NCI-H1092 (cell line): Measurements from ENCODE around the gene INSC.

ENCODE experiments used
- DNase-seq: peaks from one replicate; lab custom pipeline; 2025; lab: John Stamatoyannopoulos, UW

INSC gene

GRCh38 chr11:15146271-15147003 lies 31.7 kb downstream of the INSC start:
- no peak for DNase-seq

GRCh38 chr11:15148169-15148568 lies 33.4 kb downstream of the INSC start:
- no peak for DNase-seq

GRCh38 chr11:15149050-15149449 lies 34.3 kb downstream of the INSC start:
- no peak for DNase-seq

GRCh38 chr11:15150507-15150906 lies 35.8 kb downstream of the INSC start:
- DNase-seq: no peak

- no peak for DNase-seq
These were observed 38.5 kb downstream of the INSC start for GRCh38 chr11:15153231-15153630.

- DNase-seq: no peak
These were observed 42.5 kb downstream of the INSC start for GRCh38 chr11:15157181-15157580.

GRCh38 chr11:15157606-15158137 lies 42.9 kb downstream of the INSC start:
- DNase-seq: no peak

- DNase-seq: no peak
These were observed 43.8 kb downstream of the INSC start for GRCh38 chr11:15158351-15159015.

GRCh38 chr11:15159085-15159484 lies 44.4 kb downstream of the INSC start:
- DNase-seq: no peak

GRCh38 chr11:15161790-15162189 lies 47.1 kb downstream of the INSC start:
- DNase-seq: no peak

GRCh38 chr11:15163136-15163535 lies 48.4 kb downstream of the INSC start:
- no peak for DNase-seq

- DNase-seq: no peak
These were observed 51.5 kb downstream of the INSC start for GRCh38 chr11:15166204-15166603.

GRCh38 chr11:15169815-15170551 lies 55.3 kb downstream of the INSC start:
- no peak for DNase-seq

GRCh38 chr11:15170698-15171097 lies 56.0 kb downstream of the INSC start:
- no peak for DNase-seq

- no peak for DNase-seq
These were observed 57.2 kb downstream of the INSC start for GRCh38 chr11:15171956-15172355.

- DNase-seq: no peak
These were observed 61.1 kb downstream of the INSC start for GRCh38 chr11:15175831-15176230.

GRCh38 chr11:15176646-15177163 lies 62.0 kb downstream of the INSC start:
- DNase-seq: no peak

GRCh38 chr11:15177491-15177890 lies 62.8 kb downstream of the INSC start:
- no peak for DNase-seq

GRCh38 chr11:15178214-15178613 lies 63.5 kb downstream of the INSC start:
- no peak for DNase-seq

GRCh38 chr11:15179167-15179566 lies 64.4 kb downstream of the INSC start:
- no peak for DNase-seq

GRCh38 chr11:15180212-15180792 lies 65.6 kb downstream of the INSC start:
- DNase-seq: no peak

GRCh38 chr11:15182372-15182771 lies 67.6 kb downstream of the INSC start:
- DNase-seq: no peak
